Activated T-cell treated with anti-CD3 and anti-CD28 coated beads for 24 hours (primary cell): ENCODE results near the gene TMPRSS15.

Source experiments
- DNase-seq: peaks from one replicate; pipeline ENCODE4 v3.0.0-alpha.2; 2020; ENCODE audit warnings: low read depth

The TMPRSS15 gene

DNA sequence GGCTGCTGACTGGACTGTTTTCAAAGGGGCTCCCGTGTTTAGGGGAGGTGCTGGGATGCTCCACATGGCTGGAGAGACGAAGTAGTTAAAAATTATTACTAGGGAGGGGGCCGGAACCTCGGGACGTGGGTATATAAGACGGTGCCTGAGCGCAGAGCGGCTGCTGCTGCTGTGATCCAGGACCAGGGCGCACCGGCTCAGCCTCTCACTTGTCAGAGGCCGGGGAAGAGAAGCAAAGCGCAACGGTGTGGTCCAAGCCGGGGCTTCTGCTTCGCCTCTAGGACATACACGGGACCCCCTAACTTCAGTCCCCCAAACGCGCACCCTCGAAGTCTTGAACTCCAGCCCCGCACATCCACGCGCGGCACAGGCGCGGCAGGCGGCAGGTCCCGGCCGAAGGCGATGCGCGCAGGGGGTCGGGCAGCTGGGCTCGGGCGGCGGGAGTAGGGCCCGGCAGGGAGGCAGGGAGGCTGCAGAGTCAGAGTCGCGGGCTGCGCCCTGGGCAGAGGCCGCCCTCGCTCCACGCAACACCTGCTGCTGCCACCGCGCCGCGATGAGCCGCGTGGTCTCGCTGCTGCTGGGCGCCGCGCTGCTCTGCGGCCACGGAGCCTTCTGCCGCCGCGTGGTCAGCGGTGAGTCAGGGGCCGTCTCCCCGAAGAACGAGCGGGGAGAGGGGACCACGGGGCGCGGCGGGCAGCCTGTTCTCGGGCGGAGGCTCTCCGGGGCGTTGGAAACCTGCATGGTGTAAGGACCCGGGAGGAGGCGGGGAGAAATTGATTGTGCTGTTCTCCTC, 158.7 kb downstream of the TMPRSS15 start, which contains the start of gene CHODL:
Gene CHODL (plus strand): TSS at position 163 of the 793 bp plus-strand sequence. CDS start 391 bp downstream, at position 554.
- no peak for DNase-seq

DNA sequence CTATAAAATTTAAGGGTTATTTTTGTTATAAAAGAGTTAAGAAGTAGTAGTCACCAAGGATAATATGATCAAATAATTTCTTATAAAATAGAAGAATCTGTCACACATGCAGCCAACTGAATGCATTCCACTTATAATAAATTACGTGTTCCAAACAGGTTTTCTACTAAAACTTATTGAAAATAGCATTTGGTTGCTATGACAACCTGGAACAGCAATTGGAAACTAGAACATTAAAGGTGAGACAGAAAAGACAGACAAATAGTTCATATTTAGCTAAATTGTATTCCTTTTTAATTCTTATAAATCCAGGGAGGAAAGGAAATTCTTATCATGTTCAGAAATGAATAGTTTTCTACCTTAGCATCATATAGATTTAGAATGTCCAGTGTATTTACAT, 168.0 kb downstream of the TMPRSS15 start:
- no peak for DNase-seq

DNA sequence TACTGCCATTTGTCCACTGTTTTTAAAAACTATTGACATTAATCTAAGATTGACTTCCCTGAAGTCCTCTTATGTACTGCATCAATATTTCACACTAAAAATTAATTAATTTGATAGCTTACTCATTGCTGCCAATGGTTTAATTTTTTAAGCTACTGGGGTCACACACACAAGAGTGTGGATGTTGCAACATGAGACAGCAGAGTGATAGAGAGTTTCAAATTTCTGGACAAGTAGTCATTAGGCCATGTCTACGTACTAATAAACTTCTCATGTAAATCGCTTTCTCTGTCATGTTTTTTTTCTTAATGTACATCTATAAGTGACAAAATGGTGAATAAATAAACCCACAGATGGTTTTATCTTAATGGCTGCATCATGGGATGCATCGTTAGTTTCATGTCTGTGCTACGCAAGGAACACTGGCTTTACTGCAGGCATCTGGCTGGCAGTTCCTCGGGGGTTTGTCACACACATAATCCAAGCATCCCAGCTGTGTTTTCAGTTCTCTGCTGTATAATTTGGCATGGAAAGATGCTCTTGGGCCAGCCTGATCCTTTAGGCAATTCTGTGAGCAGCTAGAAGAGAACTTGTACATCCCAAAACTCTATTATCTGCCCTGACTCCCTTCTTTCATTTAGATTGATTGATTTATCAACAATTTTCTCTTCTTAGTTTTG, 175.4 kb downstream of the TMPRSS15 start:
- DNase-seq: no peak

DNA sequence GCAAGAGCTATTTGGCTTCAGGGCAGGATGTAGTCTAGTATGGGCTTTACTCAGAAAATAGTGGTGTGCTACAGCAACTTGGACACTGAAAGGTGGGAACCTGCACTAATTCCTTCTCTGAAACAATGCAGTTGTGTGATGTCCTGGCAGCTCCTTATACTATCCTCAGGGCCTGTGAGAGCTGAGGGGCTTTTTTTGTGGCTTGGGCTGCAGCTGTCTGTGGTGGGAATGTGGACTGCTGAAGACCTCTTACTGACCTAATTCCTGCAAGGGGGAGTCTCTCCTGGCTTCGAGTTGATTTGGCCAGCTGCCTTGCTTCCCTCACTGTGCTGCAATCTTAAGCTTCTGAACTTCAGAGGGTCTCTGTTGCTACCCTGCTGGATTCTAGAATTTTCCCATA, 181.2 kb downstream of the TMPRSS15 start:
- DNase-seq: no peak

DNA sequence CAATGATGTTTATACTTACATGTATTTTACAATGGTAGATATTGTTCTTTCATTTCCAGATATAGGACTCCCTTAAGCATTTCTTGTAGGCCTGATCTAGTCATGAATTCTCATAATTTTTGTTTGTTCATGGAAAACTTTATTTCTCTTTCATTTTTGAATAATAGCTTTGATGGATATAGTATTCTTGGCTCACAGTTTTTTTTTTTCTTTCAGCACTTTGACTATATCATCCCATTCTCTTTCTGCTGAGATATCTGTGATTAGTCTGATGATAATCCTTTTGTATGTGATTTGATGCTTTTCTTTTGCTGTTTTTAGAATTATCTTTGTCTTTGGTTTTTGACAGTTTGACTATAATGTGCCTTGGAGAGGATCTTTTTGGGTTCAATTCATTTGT, 183.1 kb downstream of the TMPRSS15 start:
- DNase-seq: no peak
